SK-N-SH treated with all-trans-retinoic acid at 6 μM for 48 hours (cell line): ENCODE measurements around the gene MAST1.
"Not testable (repeated sequence)": the region's sequence is repeated elsewhere in the genome, so short reads cannot be mapped to it uniquely, and the experiment has no call there.

Experiments
- ATAC-seq: fragments of 200-7000 bp; cut with Tn5 transposase; 3 replicates; pipeline ENCODE4 v1.9.1; 2020; ENCODE audit warnings: mild to moderate bottlenecking, moderate library complexity
- ARNTL ChIP-seq: fragments of 450-650 bp; formaldehyde crosslinking; IDR thresholded peaks from 2 replicates; pipeline ENCODE4 v1.5.0; 2020; ENCODE audit warnings: low read depth, mild to moderate bottlenecking, moderate library complexity, borderline replicate concordance
- BACH2 ChIP-seq: fragments of 250-450 bp; sonication (Bioruptor Pico); IDR thresholded peaks from 2 replicates; pipeline ENCODE4 v1.9.0; 2021; ENCODE audit warnings: mild to moderate bottlenecking, borderline replicate concordance
- CREB5 ChIP-seq: fragments of 250-450 bp; sonication (Bioruptor Pico); IDR thresholded peaks from 2 replicates; pipeline ENCODE4 v1.5.1; 2020; ENCODE audit warnings: low read depth, mild to moderate bottlenecking, moderate library complexity
- CSDC2 ChIP-seq: fragments of 250-450 bp; sonication (Bioruptor Pico); IDR thresholded peaks from 2 replicates; pipeline ENCODE4 v1.5.0; 2020; ENCODE audit warnings: mild to moderate bottlenecking, moderate library complexity
- CSRNP3 ChIP-seq: fragments of 250-450 bp; sonication (Bioruptor Pico); IDR thresholded peaks from 2 replicates; pipeline ENCODE4 v1.5.1; 2021; ENCODE audit warnings: mild to moderate bottlenecking, moderate library complexity
- ESRRG ChIP-seq: fragments of 250-450 bp; sonication (Bioruptor Pico); IDR thresholded peaks from 2 replicates; pipeline ENCODE4 v1.6.1; 2021; ENCODE audit warnings: mild to moderate bottlenecking
- GLIS3 ChIP-seq: fragments of 250-450 bp; sonication (Bioruptor Pico); IDR thresholded peaks from 2 replicates; pipeline ENCODE4 v1.5.0; 2020; ENCODE audit warnings: mild to moderate bottlenecking, moderate library complexity
- ISL1 ChIP-seq: fragments of 250-450 bp; sonication (Bioruptor Pico); IDR thresholded peaks from 2 replicates; pipeline ENCODE4 v2.1.2; 2022; ENCODE audit warnings: mild to moderate bottlenecking, moderate library complexity
- PATZ1 ChIP-seq: fragments of 250-450 bp; sonication (Bioruptor Pico); IDR thresholded peaks from 2 replicates; pipeline ENCODE4 v1.8.0; 2020; ENCODE audit warnings: mild to moderate bottlenecking, moderate library complexity, borderline replicate concordance
- PPARA ChIP-seq: fragments of 250-450 bp; sonication (Bioruptor Pico); IDR thresholded peaks from 2 replicates; pipeline ENCODE4 v1.5.0; 2020; ENCODE audit warnings: mild to moderate bottlenecking, borderline replicate concordance
- RARB ChIP-seq: fragments of 250-450 bp; sonication (Bioruptor Pico); IDR thresholded peaks from 2 replicates; pipeline ENCODE4 v1.8.0; 2021; ENCODE audit warnings: mild to moderate bottlenecking, moderate library complexity
- TCF4 ChIP-seq: fragments of 250-450 bp; sonication (Bioruptor Pico); IDR thresholded peaks from 2 replicates; pipeline ENCODE4 v1.8.0; 2021; ENCODE audit warnings: mild to moderate bottlenecking, moderate library complexity, borderline replicate concordance
- TSHZ2 ChIP-seq: fragments of 250-450 bp; sonication (Bioruptor Pico); IDR thresholded peaks from 2 replicates; pipeline ENCODE4 v1.5.0; 2020; ENCODE audit warnings: mild to moderate bottlenecking, moderate library complexity
- ZC3H10 ChIP-seq: fragments of 250-450 bp; sonication (Bioruptor Pico); IDR thresholded peaks from 2 replicates; pipeline ENCODE4 v1.5.1; 2021; ENCODE audit warnings: mild to moderate bottlenecking, moderate library complexity
- ZFP3 ChIP-seq: fragments of 250-450 bp; sonication (Bioruptor Pico); IDR thresholded peaks from 2 replicates; pipeline ENCODE4 v1.5.0; 2020; ENCODE audit warnings: mild to moderate bottlenecking, moderate library complexity
- ZFP30 ChIP-seq: fragments of 450-650 bp; formaldehyde crosslinking; IDR thresholded peaks from 2 replicates; pipeline ENCODE4 v1.5.0; 2022; ENCODE audit warnings: mild to moderate bottlenecking, moderate library complexity
- ZNF565 ChIP-seq: fragments of 450-650 bp; formaldehyde crosslinking; conservative IDR thresholded peaks from 2 replicates; pipeline ENCODE4 v1.5.0; 2020; ENCODE audit warnings: low read depth, mild to moderate bottlenecking, moderate library complexity
- ZNF8 ChIP-seq: fragments of 450-650 bp; formaldehyde crosslinking; IDR thresholded peaks from 2 replicates; pipeline ENCODE4 v1.5.0; 2020; ENCODE audit warnings: mild to moderate bottlenecking, moderate library complexity

The MAST1 gene

GRCh38 chr19:12806242-12807081 lies 31.9 kb upstream of the MAST1 start, which contains the start of gene RNASEH2A:
TSS of gene RNASEH2A (plus strand) at chr19:12806584. CDS start at chr19:12806674, 90 bp downstream.
- TF ChIP-seq ZNF565 (CRISPR knock-in tag) (no peak), CSRNP3 (CRISPR knock-in tag) (no peak), ZNF8 (CRISPR knock-in tag) (no peak), PATZ1 (no peak), BACH2 (no peak), ISL1 (CRISPR knock-in tag) (no peak), GLIS3 (CRISPR knock-in tag) (no peak), TSHZ2 (CRISPR knock-in tag) (no peak), RARB (CRISPR knock-in tag) (no peak), CREB5 (CRISPR knock-in tag) (no peak), PPARA (no peak), ZFP30 (no peak)
- ATAC-seq: peak; percentile 94

- no peak for TF ChIP-seq CSDC2
- no peak for TF ChIP-seq TCF4 (CRISPR knock-in tag)
- TF ChIP-seq ZFP3 (CRISPR knock-in tag): no peak
- TF ChIP-seq CSRNP3 (CRISPR knock-in tag): no peak
- no peak for TF ChIP-seq ARNTL
- TF ChIP-seq TSHZ2 (CRISPR knock-in tag): no peak
- no peak for TF ChIP-seq CREB5 (CRISPR knock-in tag)
- TF ChIP-seq ZC3H10 (CRISPR knock-in tag): no peak
- TF ChIP-seq ESRRG (CRISPR knock-in tag): no peak
- ATAC-seq: no peak
Observed at GRCh38 chr19:12815088-12815487, 23.2 kb upstream of the MAST1 start.

GRCh38 chr19:12817188-12817587 lies 21.1 kb upstream of the MAST1 start:
- ATAC-seq: not testable (repeated sequence)

GRCh38 chr19:12817810-12818209 lies 20.5 kb upstream of the MAST1 start:
- ATAC-seq: not testable (repeated sequence)
